ENCODE data around the gene RAB9B. TPM values are rescaled to one million over a fixed set of nuclear protein-coding genes. Genes with fewer than 3 reads are reported as not detected.

RAB9B gene
- total RNA-seq, 1 donor from 2014 or later, result 0.33 TPM

DNA sequence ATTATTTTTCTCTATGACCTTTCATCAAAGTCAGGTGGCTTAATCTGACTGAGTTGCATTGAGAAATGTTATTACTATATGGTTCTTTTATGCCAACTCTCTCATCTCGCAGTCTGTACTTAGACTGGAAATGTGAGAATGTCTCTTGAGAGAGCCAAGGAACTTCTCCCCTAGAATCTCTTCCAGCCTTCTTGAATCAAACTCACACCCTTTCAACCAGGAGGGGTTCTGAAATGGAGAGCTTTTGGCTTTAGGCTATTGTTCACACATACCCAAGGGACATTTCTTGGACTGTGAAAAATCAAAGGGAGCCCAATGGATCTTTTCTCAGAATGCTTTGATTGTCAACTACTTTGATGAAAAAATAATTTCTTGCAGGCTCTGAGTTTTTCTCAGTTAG, 50.4 kb downstream of the RAB9B start:
- no peaks in the 10 kb centered on the region for H3K36me3 ChIP-seq (ENCODE audit: control insufficient read depth, insufficient read depth, low read length)
- TF ChIP-seq, protein P1, sequence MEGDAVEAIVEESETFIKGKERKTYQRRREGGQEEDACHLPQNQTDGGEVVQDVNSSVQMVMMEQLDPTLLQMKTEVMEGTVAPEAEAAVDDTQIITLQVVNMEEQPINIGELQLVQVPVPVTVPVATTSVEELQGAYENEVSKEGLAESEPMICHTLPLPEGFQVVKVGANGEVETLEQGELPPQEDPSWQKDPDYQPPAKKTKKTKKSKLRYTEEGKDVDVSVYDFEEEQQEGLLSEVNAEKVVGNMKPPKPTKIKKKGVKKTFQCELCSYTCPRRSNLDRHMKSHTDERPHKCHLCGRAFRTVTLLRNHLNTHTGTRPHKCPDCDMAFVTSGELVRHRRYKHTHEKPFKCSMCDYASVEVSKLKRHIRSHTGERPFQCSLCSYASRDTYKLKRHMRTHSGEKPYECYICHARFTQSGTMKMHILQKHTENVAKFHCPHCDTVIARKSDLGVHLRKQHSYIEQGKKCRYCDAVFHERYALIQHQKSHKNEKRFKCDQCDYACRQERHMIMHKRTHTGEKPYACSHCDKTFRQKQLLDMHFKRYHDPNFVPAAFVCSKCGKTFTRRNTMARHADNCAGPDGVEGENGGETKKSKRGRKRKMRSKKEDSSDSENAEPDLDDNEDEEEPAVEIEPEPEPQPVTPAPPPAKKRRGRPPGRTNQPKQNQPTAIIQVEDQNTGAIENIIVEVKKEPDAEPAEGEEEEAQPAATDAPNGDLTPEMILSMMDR (IDR thresholded peaks at IDR 0.05; ENCODE audit: insufficient read depth, low read length, poor library complexity, severe bottlenecking), result no peak
- no peak for DNase-seq (ENCODE audit: low read depth)
- peaks cover 13% of the 10 kb centered on the region for H3K27me3 ChIP-seq (ENCODE audit: control insufficient read depth, insufficient read depth, low read length)
- no peak overlapping the region for H3K4me3 ChIP-seq (ENCODE audit: low read depth, low read length)

DNA sequence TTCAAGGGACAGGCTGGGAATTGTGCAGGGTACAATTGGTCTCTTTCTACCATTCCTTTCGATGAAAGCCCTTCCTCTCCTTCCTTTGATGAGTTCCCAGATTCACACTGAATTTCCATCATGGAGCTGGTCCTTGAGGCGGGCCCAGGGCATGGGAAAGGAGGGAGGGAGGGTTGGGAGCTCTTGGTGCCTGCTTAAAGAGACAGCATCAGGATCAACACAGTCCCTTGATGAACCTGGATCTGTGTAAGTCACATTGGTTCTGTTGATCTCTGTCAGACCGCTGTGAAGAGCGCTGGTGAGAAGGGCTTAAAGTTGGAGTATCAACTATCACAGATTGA, 51.0 kb downstream of the RAB9B start:
- Histone ChIP-seq H3K36me3 (ENCODE audit: control insufficient read depth, insufficient read depth, low read length) (no peaks in the 10 kb centered on the region), H3K4me3 (ENCODE audit: low read depth, low read length) (no peak overlapping the region), H3K27me3 (ENCODE audit: control insufficient read depth, insufficient read depth, low read length) (peaks cover 13% of the 10 kb centered on the region)
- TF ChIP-seq, protein P1 (IDR thresholded peaks at IDR 0.05; ENCODE audit: insufficient read depth, low read length, poor library complexity, severe bottlenecking), result no peak
- no peak for DNase-seq (ENCODE audit: low read depth)

DNA sequence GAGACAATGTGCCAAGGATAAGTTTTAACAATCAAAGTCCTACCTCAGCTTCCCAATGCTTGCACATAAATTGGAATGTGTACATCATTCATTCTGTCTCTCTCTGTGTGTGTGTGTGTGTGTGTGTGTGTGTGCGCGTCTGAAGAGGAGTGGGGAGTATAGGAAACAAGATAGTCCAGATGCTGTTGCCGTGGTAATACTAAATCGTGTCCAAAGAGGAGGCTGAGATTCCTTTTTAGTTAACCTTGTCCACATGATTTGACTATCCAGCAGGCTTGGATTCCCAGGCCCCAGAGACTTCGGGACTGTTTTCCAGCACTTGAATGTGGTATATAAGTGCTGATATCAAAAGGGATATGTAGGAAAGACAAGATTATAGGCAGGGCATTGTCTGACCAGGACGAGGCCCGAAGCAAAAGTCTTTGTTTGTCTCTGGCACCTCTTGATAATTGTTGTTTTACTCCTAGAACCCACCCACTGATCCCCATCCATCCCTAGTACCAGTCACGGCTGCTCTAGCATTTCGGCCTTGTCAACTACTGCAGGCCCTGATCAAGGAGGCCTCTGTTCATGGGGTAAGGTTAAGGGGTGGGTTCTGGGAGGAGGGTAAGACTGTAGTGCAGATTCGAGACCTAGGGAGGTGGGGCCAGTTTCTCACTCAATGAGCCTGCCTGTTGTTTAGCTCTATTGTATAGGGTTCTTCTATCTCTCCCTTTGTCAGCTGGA, 51.6 kb downstream of the RAB9B start:
- no peak for DNase-seq (ENCODE audit: low read depth)
- H3K27me3 ChIP-seq (ENCODE audit: control insufficient read depth, insufficient read depth, low read length), result peaks cover 14% of the 10 kb centered on the region
- H3K36me3 ChIP-seq (ENCODE audit: control insufficient read depth, insufficient read depth, low read length), result no peaks in the 10 kb centered on the region
- no peak overlapping the region for H3K4me3 ChIP-seq (ENCODE audit: low read depth, low read length)
- TF ChIP-seq, protein P1 (IDR thresholded peaks at IDR 0.05; ENCODE audit: insufficient read depth, low read length, poor library complexity, severe bottlenecking), result no peak

DNA sequence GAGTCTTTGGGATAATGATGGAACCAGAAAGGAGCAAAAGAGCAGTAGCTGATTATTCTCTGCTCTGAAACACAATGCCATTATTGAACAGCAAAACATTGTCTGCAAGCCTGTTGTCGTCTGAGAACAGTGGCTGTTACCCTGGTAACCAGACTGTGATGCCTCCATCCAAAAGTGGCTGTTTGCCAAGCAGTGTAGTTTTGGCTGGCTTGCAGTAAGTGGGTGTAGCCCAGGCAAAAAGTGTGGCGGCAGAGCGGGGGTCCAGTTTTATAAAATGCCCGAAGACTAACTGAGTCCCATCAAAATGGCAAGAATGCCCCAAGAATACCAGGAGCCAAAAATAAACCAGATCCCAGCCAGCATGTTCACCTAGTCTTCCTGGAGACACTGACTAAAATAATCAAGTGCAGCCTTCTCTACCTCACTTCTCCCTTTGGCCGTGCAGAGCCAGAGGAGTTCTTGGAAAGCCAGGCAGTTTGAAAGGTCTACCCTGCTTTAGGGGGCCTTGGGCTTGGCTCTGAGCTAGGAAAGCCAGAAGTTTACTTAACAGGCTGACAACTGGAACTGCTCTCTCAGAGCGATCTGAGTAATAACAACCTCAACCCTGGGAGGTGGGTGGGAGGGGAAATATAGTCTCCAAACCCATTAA, 52.8 kb downstream of the RAB9B start:
- no peak overlapping the region for H3K4me3 ChIP-seq (ENCODE audit: low read depth, low read length)
- TF ChIP-seq, protein P1 (IDR thresholded peaks at IDR 0.05; ENCODE audit: insufficient read depth, low read length, poor library complexity, severe bottlenecking), result no peak
- H3K36me3 ChIP-seq (ENCODE audit: control insufficient read depth, insufficient read depth, low read length), result no peaks in the 10 kb centered on the region
- DNase-seq (ENCODE audit: low read depth), result no peak
- peaks cover 17% of the 10 kb centered on the region for H3K27me3 ChIP-seq (ENCODE audit: control insufficient read depth, insufficient read depth, low read length)

DNA sequence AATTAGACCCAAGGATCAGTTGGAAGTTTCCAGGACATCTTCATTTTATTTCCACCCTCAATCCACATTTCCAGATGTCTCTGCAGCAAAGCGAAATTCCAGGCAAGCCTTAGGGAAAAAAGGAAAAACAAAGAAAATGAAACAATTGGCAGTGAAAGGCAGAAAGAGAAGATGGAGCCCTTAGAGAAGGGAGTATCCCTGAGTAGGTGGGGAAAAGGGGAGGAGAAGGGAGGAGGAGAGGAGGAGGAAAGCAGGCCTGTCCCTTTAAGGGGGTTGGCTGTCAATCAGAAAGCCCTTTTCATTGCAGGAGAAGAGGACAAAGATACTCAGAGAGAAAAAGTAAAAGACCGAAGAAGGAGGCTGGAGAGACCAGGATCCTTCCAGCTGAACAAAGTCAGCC, 55.5 kb downstream of the RAB9B start, which contains the start of gene PLP1:
PLP1 (plus strand) TSS at position 295 of the 400 bp plus-strand sequence. CDS start 156 bp downstream, outside the sequence.
- no peaks in the 10 kb centered on the region for H3K36me3 ChIP-seq (ENCODE audit: control insufficient read depth, insufficient read depth, low read length)
- H3K4me3 ChIP-seq (ENCODE audit: low read depth, low read length), result no peak within 1 kb of the TSS
- peaks cover 23% of the 10 kb centered on the region for H3K27me3 ChIP-seq (ENCODE audit: control insufficient read depth, insufficient read depth, low read length)
- TF ChIP-seq, protein P1 (IDR thresholded peaks at IDR 0.05; ENCODE audit: insufficient read depth, low read length, poor library complexity, severe bottlenecking), result no peak
- no peak for DNase-seq (ENCODE audit: low read depth)

All from kidney epithelial cell (primary cell).